Fibroblast of the aortic adventitia (primary cell): ENCODE data around the gene BTBD19. TPM values are rescaled to one million over a fixed set of nuclear protein-coding genes. Genes with fewer than 3 reads are reported as not detected.

Experiments
- DNase-seq: peaks from one replicate; pipeline ENCODE4 v3.0.0-alpha.2; 2010; ENCODE audit warnings: low read depth
- H3K4me3 ChIP-seq: 2 replicates; pipeline ENCODE4 v1.5.1; 2011; ENCODE audit warnings: low read depth, mild to moderate bottlenecking, control low read depth, low read length, moderate library complexity
- total RNA-seq: library from RNA; depleted of rRNA; stranded (reverse); fragments of >200 nt; gene quantifications from 2 replicates; pipeline ENCODE4 v1.2.3, GENCODE V29; 2012; ENCODE audit warnings: low replicate concordance
- TF ChIP-seq, protein P1 (sequence below): IDR thresholded peaks from 2 replicates; pipeline ENCODE4 v1.5.1; 2011; ENCODE audit warnings: mild to moderate bottlenecking, low read length, control low read depth, inconsistent platforms; ENCODE audit not compliant: insufficient read depth

BTBD19 gene
- total RNA-seq, 1 donor: 5.4 TPM

DNA sequence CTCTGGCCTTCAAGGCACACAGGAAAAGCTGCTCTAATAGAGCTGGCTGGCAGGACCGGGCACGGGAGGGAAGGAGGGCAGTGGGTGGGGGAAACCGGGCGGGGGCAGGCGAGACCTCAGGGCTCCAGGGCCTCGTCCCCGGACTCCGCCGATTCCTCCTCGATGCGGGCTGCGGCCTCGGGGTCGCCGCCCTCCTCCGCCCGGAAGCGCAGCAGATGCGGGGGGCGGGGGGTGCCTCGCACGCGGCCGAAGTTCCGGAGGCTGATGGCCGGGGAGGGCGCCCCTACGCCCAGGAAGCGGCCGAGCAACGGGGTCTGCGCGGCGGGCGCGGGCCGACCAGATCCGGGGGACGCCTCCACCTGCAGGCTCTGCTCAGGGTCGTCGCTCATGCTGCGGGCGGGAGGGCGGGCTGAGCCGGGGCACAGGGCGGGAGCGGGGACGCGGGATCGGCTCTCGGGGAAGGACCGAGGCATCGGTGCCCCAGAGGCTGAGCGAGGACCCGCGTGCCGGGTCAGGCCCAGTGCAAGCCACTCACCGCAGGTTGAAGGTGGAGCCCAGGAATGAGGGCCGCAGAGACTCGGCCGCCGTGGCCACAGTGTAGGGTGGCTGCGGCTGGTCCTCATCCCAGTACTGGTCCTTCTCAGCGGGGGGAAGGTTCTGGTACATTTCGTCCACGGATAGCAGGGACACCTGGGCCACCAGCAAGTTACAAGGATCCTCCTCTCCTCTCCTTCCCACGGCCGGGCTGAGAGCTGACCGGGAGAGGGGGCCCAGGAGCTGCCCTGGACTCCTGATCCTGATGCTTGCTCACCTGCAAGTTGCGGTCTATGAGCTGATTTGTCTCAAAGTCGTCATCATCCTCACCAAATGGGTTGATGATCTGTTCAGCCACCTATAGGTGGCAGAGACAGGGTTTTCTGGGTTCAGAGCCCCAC is 24.0 kb upstream of the BTBD19 start:
- peak overlapping the region; percentile 33 for H3K4me3 ChIP-seq
- DNase-seq: no peak
- TF ChIP-seq, protein P1, sequence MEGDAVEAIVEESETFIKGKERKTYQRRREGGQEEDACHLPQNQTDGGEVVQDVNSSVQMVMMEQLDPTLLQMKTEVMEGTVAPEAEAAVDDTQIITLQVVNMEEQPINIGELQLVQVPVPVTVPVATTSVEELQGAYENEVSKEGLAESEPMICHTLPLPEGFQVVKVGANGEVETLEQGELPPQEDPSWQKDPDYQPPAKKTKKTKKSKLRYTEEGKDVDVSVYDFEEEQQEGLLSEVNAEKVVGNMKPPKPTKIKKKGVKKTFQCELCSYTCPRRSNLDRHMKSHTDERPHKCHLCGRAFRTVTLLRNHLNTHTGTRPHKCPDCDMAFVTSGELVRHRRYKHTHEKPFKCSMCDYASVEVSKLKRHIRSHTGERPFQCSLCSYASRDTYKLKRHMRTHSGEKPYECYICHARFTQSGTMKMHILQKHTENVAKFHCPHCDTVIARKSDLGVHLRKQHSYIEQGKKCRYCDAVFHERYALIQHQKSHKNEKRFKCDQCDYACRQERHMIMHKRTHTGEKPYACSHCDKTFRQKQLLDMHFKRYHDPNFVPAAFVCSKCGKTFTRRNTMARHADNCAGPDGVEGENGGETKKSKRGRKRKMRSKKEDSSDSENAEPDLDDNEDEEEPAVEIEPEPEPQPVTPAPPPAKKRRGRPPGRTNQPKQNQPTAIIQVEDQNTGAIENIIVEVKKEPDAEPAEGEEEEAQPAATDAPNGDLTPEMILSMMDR: peak; percentile 4

DNA sequence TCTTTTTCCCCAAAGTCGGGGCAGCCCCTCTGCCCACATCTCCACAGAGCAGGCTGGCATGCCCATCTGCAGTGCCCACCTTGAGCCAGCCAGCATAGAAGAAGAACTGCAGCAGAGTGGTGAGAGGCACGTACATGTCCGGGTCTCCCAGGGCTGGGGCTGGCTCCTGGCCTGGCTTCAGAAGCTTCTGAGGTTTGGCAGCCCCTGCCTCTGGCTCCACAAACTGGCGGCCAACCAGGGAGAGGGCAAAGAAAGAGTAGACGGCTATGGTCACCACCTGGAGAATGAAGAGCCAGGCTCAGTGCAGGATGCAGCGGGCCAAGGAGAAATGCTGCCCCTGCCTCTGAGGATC is 23.3 kb upstream of the BTBD19 start:
- H3K4me3 ChIP-seq: no peak overlapping the region
- DNase-seq: no peak
- TF ChIP-seq, protein P1: no peak

DNA sequence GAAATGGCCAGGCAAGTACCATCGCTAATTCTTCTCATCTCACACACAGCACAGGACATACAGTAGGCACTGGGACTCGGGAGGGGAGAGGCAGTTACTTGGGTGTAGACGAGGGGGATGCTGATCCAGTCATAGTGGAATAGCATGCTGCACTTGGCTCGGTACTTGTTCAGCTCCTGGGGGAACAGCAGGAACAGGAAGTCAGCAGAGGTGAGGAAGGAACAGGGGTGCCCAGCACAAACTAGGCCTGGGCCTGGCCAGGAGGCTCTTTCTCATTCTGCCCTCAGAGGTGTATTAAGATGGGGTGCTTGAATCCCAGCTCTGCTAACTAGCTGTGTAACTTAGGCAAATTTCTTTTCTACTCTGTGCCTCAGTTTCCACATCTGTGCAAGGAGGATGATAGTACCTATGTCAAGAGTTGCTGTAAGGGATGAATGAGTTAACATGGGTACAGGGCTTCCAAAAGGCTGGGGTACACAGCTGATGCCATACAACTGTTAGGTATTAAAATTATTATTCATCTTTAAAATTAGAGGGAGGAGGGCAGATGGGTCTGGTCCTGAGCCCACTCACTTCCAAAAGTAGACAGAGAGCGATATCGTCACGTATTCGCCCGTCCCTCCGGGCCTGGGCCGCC is 22.7 kb upstream of the BTBD19 start:
- TF ChIP-seq, protein P1: no peak
- DNase-seq: no peak
- peak overlapping the region; percentile 55 for H3K4me3 ChIP-seq

DNA sequence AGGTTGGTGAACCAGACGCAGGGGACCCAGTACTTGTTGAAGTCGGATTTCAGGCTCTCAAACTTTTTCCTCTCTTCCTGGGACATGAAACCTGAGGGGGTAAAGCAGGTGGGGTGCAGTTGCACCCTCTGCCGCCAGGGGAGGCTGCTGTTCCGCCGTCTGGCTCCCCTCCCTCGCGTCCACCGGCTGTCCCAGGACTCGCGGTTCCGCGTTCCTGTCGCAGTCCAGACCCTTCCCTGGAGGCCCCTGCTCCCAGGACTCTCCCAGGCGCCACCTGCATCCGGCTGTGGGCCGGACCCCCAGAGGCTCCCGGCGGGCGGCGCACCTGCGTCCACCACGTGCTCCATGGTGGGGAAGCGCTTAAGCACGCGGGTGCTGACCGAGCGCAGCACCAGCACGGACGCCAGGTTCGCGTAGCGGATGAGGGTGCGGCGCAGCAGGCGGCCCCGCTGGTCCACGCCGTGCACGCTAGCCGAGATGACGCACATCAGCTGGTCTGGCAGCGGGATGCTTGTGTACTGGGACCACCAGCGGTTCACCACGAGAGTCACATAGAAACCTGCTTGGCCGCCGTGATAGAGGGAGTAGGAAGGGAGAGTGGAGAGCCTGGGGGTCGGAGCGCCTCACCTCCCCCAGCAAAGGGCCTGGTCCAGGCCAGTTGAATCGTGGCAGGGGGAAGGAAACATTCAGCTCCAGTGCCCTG is 22.0 kb upstream of the BTBD19 start:
- H3K4me3 ChIP-seq: peak overlapping the region; percentile 55
- TF ChIP-seq, protein P1: peak; percentile 98
- peak; percentile 48 for DNase-seq

DNA sequence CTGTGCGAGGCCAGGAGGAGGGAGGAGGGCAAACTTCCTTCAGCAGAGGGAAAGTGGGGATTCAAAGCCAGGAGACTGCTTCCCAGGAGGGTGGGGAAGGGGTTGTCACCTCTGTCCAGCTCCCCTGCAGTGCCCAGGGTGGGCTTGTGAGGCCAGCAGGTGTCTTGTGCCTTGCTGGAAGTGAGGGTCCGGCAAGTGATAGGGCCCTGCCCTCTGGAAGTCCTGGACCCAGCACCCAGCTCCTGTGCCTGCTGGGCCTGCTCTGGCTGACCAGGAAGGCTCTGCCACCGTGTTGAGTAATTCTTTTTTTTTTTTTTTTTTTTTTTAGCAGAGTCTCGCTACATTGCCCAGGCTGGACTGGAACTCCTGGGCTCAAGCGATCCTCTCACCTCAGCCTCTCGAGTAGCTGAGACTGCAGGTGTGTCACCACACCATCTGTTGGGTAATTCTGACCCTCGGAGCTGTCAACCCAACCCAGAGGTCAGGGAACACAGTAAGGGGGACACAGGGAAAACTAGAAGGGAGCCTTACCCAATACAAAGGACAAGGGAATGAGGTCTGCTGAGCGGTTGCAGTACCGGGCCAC is 21.4 kb upstream of the BTBD19 start:
- H3K4me3 ChIP-seq: no peak overlapping the region
- TF ChIP-seq, protein P1: no peak
- no peak for DNase-seq

DNA sequence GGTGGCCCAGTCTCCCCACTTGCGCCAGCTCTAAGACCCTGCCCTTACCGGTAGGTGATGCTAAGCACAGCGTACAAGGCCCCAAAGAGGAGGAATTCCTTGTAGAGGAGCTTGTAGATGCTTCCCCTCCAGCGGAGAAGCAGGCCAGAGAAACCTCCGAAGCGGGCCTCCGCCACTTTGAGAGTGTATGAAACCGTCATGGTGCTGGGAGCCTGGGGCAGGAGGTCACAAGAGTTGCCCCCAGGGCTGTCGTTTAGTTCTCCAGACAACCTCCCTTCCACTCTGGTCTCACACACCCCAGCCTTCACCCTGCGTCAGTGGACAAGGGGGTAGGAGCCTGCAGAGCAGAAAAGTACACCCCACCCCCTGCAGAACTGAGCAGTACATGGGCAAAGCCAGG is 20.8 kb upstream of the BTBD19 start:
- no peak for DNase-seq
- TF ChIP-seq, protein P1: no peak
- no peak overlapping the region for H3K4me3 ChIP-seq
